Measurements from ENCODE around the gene SAMM50. TPM values are rescaled to one million over a fixed set of nuclear protein-coding genes. Genes with fewer than 3 reads are reported as not detected.

The SAMM50 gene
- polyA plus RNA-seq, 3 donors: 17.0 to 70.0 (median 62.5) TPM

GRCh38 chr22:43956805-43957463, 1.7 kb downstream of the SAMM50 start:
- no peak for DNase-seq
- peaks cover 29% of the 10 kb centered on the region for H3K4me1 Mint-ChIP-seq
- no peak overlapping the region for H3K9ac ChIP-seq (ENCODE audit: insufficient read depth, low read length, poor library complexity, severe bottlenecking)

GRCh38 chr22:43957871-43958270, 2.6 kb downstream of the SAMM50 start:
- no peak overlapping the region for H3K4me2 ChIP-seq (replicated peaks; ENCODE audit: extremely low read depth, low read length, poor library complexity, severe bottlenecking)
- H3K79me2 ChIP-seq (ENCODE audit: insufficient read depth, low read length): peaks cover 57% of the 10 kb centered on the region
- H4K20me1 ChIP-seq (ENCODE audit: insufficient read depth, low read length): peaks cover 35% of the 10 kb centered on the region
- Mint-ChIP-seq H3K4me1 (peaks cover 29% of the 10 kb centered on the region), H3K36me3 (peaks cover 10% of the 10 kb centered on the region in 2 donors), H3K27me3 (ENCODE audit: low read depth in 3 of 3) (peaks cover 0 to 2% (median 2%) of the 10 kb centered on the region in 3 donors), H3K9me3 (no peaks in the 10 kb centered on the region), H3K4me3 (no peak overlapping the region), H3K27ac (no peak overlapping the region)
- H2AFZ ChIP-seq (ENCODE audit: insufficient read depth, low read depth, low read length, poor library complexity, severe bottlenecking): no peak overlapping the region
- peaks cover 0 to 10% of the 10 kb centered on the region in 2 donors for H3K36me3 ChIP-seq (replicated peaks in 1 of 2; ENCODE audit: control insufficient read depth in 1 of 2, insufficient read depth in 2 of 2, low read length in 2 of 2)
- H3K4me1 ChIP-seq (ENCODE audit: control insufficient read depth in 1 of 2, insufficient read depth in 2 of 2, low read length in 2 of 2): peaks cover 21 to 30% of the 10 kb centered on the region in 2 donors
- H3K9ac ChIP-seq (ENCODE audit: insufficient read depth, low read length, poor library complexity, severe bottlenecking): no peak overlapping the region
- H3K9me3 ChIP-seq (replicated peaks in 1 of 2; ENCODE audit: control insufficient read depth in 1 of 2, insufficient read depth in 1 of 2, low read length in 2 of 2): no peaks in the 10 kb centered on the region
- WGBS (ENCODE audit: insufficient coverage): 100% methylated on average over 1 of the region's 11 CpGs
- no peak overlapping the region for H3K27ac ChIP-seq (ENCODE audit: low read depth in 1 of 2, low read length in 2 of 2)
- H3K4me3 ChIP-seq (replicated peaks in 1 of 3; ENCODE audit: low read depth in 2 of 3, low read length in 3 of 3): no peak overlapping the region
- DNase-seq: no peak
- intact Hi-C loops (cut with micrococcal nuclease): no loop called here
- no peaks in the 10 kb centered on the region for H3K27me3 ChIP-seq (ENCODE audit: control insufficient read depth in 2 of 2, insufficient read depth in 2 of 2, low read length in 2 of 2)
- no peak for TF ChIP-seq CTCF (IDR thresholded peaks at IDR 0.05)

More at GRCh38 chr22:43956805-43957463, 1.7 kb downstream of the SAMM50 start:
- WGBS (ENCODE audit: insufficient coverage): 87% methylated on average over 5 of the region's 9 CpGs
- H3K36me3 Mint-ChIP-seq: peaks cover 9 to 10% of the 10 kb centered on the region in 2 donors
- H3K27ac Mint-ChIP-seq: peak overlapping the region in 4 of 7 donors; percentile 4 to 91 (median 30)
- peaks cover 0 to 9% of the 10 kb centered on the region in 2 donors for H3K36me3 ChIP-seq (replicated peaks in 1 of 2; ENCODE audit: control insufficient read depth in 1 of 2, insufficient read depth in 2 of 2, low read length in 2 of 2)
- no peaks in the 10 kb centered on the region for H3K9me3 ChIP-seq (replicated peaks in 1 of 2; ENCODE audit: control insufficient read depth in 1 of 2, insufficient read depth in 1 of 2, low read length in 2 of 2)
- H3K9me3 Mint-ChIP-seq: no peaks in the 10 kb centered on the region
- H3K4me3 Mint-ChIP-seq: no peak overlapping the region
- intact Hi-C loops (cut with micrococcal nuclease): no loop called here
- H3K27me3 Mint-ChIP-seq (ENCODE audit: low read depth in 3 of 3): peaks cover 2 to 4% (median 4%) of the 10 kb centered on the region in 3 donors
- peaks cover 54% of the 10 kb centered on the region for H3K79me2 ChIP-seq (ENCODE audit: insufficient read depth, low read length)
- peaks cover 31% of the 10 kb centered on the region for H4K20me1 ChIP-seq (ENCODE audit: insufficient read depth, low read length)
- peaks cover 21 to 30% of the 10 kb centered on the region in 2 donors for H3K4me1 ChIP-seq (ENCODE audit: control insufficient read depth in 1 of 2, insufficient read depth in 2 of 2, low read length in 2 of 2)
- TF ChIP-seq CTCF (IDR thresholded peaks at IDR 0.05): no peak
- no peak overlapping the region for H3K27ac ChIP-seq (ENCODE audit: low read depth in 1 of 2, low read length in 2 of 2)
- H3K4me2 ChIP-seq (replicated peaks; ENCODE audit: extremely low read depth, low read length, poor library complexity, severe bottlenecking): no peak overlapping the region
- no peak overlapping the region for H2AFZ ChIP-seq (ENCODE audit: insufficient read depth, low read depth, low read length, poor library complexity, severe bottlenecking)
- H3K4me3 ChIP-seq (replicated peaks in 1 of 3; ENCODE audit: low read depth in 2 of 3, low read length in 3 of 3): no peak overlapping the region
- H3K27me3 ChIP-seq (ENCODE audit: control insufficient read depth in 2 of 2, insufficient read depth in 2 of 2, low read length in 2 of 2): no peaks in the 10 kb centered on the region
